GM18519 (cell line): ENCODE data around the gene GLOD5.
"Not testable (repeated sequence)": the region's sequence is repeated elsewhere in the genome, so short reads cannot be mapped to it uniquely, and the experiment has no call there.

Source experiments
- ATAC-seq: cut with Tn5 transposase; IDR thresholded peaks from one replicate; pipeline ENCODE4 v1.9.1; 2021; ENCODE audit warnings: mild to moderate bottlenecking, moderate library complexity; ENCODE audit not compliant: unreplicated experiment, low FRiP score

The GLOD5 gene

GRCh38 chrX:48791063-48791820 lies 29.7 kb downstream of the GLOD5 start:
- no peak for ATAC-seq

- no peak for ATAC-seq
Measured at GRCh38 chrX:48792219-48792618, 30.7 kb downstream of the GLOD5 start.

GRCh38 chrX:48793935-48794334 lies 32.4 kb downstream of the GLOD5 start:
- ATAC-seq: no peak

GRCh38 chrX:48794340-48794910 lies 32.9 kb downstream of the GLOD5 start:
- no peak for ATAC-seq

- no peak for ATAC-seq
Measured at GRCh38 chrX:48794911-48795515, 33.5 kb downstream of the GLOD5 start.

- no peak for ATAC-seq
Measured at GRCh38 chrX:48798318-48798717, 36.8 kb downstream of the GLOD5 start.

- no peak for ATAC-seq
Measured at GRCh38 chrX:48800574-48801279, 39.2 kb downstream of the GLOD5 start.

GRCh38 chrX:48801280-48802088 lies 39.9 kb downstream of the GLOD5 start, which contains the start of gene HDAC6:
Gene HDAC6 (plus strand): TSS chrX:48802067. CDS start chrX:48802693, 626 bp downstream.
- ATAC-seq: peak; percentile 81

GRCh38 chrX:48802089-48802904 lies 40.8 kb downstream of the GLOD5 start:
- peak; percentile 21 for ATAC-seq

- no peak for ATAC-seq
Measured at GRCh38 chrX:48802905-48803200, 41.3 kb downstream of the GLOD5 start.

- ATAC-seq: no peak
Measured at GRCh38 chrX:48806081-48806480, 44.5 kb downstream of the GLOD5 start.

GRCh38 chrX:48813644-48814043 lies 52.1 kb downstream of the GLOD5 start:
- ATAC-seq: no peak

- ATAC-seq: no peak
Measured at GRCh38 chrX:48814722-48815121, 53.2 kb downstream of the GLOD5 start.

- no peak for ATAC-seq
Measured at GRCh38 chrX:48815266-48815665, 53.7 kb downstream of the GLOD5 start.

GRCh38 chrX:48816014-48816810 lies 54.7 kb downstream of the GLOD5 start:
- ATAC-seq: no peak

GRCh38 chrX:48818098-48818497 lies 56.6 kb downstream of the GLOD5 start:
- ATAC-seq: no peak

- no peak for ATAC-seq
Measured at GRCh38 chrX:48818866-48819265, 57.3 kb downstream of the GLOD5 start.

GRCh38 chrX:48819394-48819793 lies 57.8 kb downstream of the GLOD5 start:
- not testable (repeated sequence) for ATAC-seq

- no peak for ATAC-seq
Measured at GRCh38 chrX:48823053-48823452, 61.5 kb downstream of the GLOD5 start.
